ENCODE data around the gene PDXP.
A peak's percentile ranks its signal among the peaks of the same experiment; 100 is the strongest.

The PDXP gene

DNA sequence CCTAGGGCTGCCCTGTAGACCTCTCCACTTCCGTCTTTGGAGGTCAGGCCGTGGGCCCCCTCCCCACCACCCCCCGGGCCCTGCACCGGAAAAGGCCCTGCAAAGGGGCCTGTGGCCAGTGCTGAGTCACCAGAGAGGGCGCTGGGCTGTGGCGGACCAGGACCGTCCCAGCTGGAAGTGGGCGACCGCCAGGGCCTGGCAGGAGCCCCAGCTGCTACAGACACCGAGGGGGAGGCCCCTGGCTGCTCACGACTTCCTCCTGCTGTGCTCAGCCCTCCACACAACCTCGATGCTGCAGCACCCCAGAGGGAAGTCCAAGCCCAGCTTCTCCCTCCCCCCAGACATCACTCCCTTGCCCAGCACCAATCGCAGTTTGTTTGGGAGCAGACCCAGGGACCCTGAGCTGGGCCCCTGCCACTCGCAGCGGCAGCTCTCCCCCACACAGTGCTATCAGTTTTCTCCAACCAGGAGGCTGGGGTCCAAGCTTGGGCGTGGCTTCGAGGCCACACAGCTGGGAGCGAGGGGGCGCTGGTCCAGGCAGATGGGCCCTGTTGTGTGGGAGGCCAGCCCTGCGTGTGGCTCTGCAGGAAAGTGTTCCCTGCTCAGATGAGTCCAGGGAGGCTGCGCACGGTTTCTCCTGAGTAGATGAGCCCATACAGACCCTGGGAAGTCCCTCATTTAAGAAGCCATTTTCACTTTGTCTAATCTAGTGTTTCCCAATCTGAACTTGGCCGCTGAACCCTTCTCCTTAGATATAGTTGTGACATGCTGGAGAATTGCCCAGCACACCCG lies 24.7 kb upstream of the PDXP start:
- TF ChIP-seq ZNF274 (IDR thresholded peaks at IDR 0.05; ENCODE audit: low read depth, low read length): no peak
- H3K4me3 ChIP-seq (ENCODE audit: low read length): no peak overlapping the region; the same call in 1 of the 2 replicates

DNA sequence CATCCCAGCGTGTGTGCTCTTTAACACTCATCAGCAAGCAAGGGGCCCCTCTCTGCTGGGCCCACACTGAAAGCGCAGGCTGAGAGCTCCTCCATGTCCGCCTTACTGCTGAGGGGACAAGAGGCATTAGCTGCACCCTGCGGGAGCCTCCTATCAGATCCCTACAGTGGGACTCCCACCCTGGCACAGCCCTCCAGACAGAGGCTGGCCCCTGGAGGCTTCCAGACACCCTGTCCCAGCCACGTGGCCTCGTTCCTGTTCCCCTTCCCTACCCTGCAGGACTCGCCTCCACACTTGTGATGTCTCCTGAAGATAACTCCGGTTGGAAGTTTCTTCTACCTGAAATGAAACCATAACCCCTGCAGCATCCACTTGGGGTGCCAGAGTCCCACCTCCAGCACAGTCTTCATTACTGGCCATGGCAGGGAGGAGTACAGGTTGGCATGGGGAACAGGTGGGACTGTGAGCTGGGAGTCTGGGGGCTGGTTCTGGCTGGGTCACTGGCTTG lies 24.1 kb upstream of the PDXP start:
- no peak overlapping the region; the same call in 1 of the 2 replicates for H3K4me3 ChIP-seq (ENCODE audit: low read length)
- TF ChIP-seq ZNF274 (IDR thresholded peaks at IDR 0.05; ENCODE audit: low read depth, low read length): no peak

DNA sequence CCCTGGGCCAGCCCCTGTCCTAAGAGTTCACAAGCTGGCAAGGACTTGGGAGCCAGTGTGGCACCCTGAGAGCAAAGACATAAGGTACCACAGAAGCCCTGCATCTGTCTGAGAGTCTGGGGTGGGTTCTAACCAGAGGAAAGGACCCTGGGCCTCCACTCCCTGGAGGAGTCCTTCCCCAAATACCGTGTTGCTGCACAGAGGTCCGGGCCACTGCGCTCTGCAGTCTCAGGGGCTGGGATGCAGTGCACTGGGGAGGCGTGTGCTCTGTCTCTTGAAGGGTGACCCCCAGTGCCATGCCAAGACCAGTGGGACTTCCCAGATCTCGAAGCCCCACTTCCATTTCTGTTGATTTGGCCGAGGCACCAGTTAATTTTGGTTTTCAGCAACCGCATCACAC lies 23.4 kb upstream of the PDXP start:
- no peak overlapping the region for H3K4me3 ChIP-seq (ENCODE audit: low read length)

DNA sequence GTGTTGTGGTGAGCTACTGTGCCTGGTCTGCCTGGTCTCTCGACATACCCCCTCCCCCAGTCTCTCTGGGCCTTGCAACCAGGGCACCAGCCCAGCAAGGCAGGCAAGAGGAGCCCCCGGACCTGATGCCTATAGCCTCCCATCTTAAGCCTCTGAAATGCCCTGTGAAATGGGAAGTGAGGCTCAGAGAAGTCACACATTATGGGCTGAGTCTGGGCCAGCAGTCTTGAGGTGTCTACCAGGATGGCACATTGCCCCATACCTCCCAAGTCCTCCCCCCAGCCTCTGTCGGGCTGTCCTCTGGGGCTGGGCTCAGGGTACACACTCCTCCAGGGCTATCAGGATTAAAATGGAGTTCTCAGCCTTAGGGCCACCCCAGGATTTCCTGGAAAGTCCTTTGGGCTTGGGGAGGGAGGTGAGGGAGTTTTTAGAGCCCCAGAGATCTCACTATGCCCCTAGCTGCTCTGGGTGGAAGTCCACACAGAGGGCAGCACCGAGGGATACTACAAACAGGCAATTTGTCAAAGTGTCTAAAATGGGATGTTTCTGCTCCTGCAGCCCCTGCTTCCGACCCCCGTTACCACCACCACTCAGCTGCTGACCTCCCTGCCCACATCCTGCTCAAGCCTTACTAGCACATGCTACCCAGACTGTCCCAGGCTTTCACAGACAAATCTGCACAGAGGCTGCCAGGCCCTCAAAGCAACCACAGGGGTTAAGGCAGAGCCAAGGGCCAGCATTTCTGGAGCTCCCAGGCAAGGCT lies 22.2 kb upstream of the PDXP start:
- no peak for TF ChIP-seq ZNF274 (IDR thresholded peaks at IDR 0.05; ENCODE audit: low read depth, low read length)
- no peak overlapping the region for H3K4me3 ChIP-seq (ENCODE audit: low read length)

More for the DNA sequence above, 23.4 kb upstream of the PDXP start:
- TF ChIP-seq ZNF274 (IDR thresholded peaks at IDR 0.05; ENCODE audit: low read depth, low read length): no peak

DNA sequence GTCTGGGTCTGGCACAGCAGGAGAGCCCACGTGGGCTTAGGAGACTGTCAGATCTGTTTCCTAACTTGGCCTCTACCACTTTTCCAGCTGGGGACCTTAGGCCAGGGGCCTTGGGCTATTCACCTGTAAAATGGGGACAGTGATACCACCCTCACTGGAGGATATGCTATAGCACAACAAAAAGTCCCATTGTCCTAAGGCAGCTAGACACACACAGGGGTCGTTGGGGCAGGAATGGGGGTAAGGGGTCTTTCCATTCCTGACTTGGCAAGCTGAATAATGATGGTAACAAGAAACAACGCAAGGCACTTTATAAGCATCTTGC lies 21.6 kb upstream of the PDXP start:
- H3K4me3 ChIP-seq (ENCODE audit: low read length): no peak overlapping the region
- TF ChIP-seq ZNF274 (IDR thresholded peaks at IDR 0.05; ENCODE audit: low read depth, low read length): no peak

DNA sequence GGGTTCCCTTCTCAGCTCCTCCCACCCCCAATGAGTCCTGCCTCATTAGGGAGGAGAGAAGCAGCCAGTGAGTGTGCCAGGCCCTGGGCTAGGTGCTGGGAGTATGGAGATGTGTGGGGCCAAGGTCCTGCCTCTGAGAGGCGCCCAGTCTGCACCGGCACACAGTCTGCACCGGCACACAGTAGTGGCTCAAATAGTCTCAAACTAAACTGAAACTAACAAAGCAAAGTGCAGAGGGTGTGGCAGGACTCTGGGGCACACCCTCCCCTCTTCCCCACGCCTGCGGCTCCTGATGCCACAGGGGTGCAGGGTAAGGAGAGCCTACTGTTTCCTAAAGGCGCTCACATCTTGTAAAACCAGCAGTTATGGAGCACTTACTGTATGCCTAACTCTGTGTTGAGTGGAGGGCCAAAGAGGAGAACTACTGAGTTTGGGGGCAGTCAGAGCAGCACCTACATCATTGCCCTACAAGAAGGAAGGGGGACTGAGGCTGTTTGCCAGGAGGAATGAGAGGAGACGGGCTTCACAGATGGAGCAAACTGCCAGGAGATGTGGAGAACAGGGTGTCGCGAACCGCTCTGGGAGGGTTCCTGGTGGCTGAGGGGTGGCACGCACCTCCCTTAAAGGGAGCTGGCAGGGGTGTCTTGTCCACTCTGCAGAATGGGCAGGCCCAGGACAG lies 20.0 kb upstream of the PDXP start:
- TF ChIP-seq ZNF274 (IDR thresholded peaks at IDR 0.05; ENCODE audit: low read depth, low read length): no peak
- peak overlapping the region; percentile 78; the same call in 1 of the 2 replicates for H3K4me3 ChIP-seq (ENCODE audit: low read length)

DNA sequence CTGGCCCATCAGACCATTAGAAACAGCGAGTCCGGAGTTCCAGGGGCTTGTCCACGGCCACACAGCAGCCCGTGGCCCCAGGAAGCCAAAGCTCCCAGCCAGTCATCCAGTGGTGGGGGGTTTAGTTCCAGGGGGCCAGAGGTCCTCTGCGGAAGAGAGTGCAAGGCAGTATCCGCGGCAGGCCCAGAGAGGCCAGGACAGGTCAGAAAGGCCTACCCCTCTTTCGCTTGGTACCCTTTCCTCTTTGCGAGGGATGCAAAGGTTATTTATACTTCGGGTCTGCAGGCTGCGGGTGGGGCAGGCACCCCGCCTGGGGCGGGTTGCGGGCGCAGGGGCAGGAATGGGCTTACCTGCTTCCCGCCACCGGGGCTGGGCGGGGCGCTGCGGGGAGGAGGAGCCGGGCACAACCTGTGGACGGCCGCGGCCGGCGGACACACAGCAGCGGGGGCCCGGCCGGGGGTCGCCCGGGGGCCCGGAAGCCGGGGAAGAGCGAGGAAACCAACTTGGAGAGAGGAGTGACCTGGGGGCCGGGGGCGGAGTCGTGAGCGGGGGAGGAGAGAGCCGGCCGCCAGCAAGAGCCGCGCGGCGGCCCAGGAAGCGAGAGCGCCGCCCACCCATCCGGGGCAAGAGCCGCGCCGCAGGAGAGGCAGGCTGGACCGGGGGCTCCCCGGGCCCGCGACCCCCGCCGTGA lies 19.3 kb upstream of the PDXP start, which contains the start of gene SH3BP1:
Gene SH3BP1, plus strand, starts transcription at position 600 of the 691 bp plus-strand sequence. CDS start 119 bp downstream, outside the sequence.
- H3K4me3 ChIP-seq (ENCODE audit: low read length): peak within 1 kb of the TSS; percentile 78
- TF ChIP-seq ZNF274 (IDR thresholded peaks at IDR 0.05; ENCODE audit: low read depth, low read length): no peak

DNA sequence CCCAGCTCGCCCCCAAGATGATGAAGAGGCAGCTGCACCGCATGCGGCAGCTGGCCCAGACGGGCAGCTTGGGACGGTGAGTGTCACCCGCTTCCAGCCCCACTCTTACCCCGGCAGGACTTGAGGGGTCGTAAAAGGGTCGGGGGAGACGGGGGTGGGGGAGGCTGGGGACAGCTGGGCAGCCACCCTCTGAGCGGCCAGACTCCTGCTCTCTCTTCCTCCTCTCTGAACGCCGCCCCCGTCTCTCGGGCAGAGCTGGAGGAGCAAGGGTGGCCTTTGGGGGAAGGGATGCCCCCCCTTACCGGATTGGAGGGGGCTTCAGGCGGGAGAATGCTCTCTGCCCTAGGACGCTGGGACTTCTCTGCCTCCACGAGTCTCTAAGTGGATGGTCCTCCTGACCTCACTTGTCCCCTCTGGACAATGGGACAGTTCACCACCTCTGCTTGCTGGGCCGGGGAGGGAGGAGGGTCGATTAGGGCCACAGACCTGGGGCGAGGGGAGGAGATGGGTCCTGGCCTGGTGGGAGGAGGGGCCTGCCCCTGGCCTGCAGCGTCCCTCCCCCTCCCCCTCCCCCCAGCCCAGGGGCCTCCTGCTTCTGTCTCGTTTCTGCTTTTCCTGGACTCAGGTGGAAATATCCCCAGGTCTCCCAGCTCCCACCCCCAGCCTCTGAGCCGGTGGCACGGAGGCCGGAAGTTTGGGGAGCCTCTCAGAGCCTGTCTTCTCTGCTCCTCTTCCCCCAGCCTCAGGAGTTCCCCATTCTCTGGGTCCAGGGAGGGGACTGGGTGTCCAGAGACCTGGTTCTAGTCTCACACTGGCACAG lies 18.5 kb upstream of the PDXP start:
- peak overlapping the region; percentile 78 for H3K4me3 ChIP-seq (ENCODE audit: low read length)
- TF ChIP-seq ZNF274 (IDR thresholded peaks at IDR 0.05; ENCODE audit: low read depth, low read length): no peak

DNA sequence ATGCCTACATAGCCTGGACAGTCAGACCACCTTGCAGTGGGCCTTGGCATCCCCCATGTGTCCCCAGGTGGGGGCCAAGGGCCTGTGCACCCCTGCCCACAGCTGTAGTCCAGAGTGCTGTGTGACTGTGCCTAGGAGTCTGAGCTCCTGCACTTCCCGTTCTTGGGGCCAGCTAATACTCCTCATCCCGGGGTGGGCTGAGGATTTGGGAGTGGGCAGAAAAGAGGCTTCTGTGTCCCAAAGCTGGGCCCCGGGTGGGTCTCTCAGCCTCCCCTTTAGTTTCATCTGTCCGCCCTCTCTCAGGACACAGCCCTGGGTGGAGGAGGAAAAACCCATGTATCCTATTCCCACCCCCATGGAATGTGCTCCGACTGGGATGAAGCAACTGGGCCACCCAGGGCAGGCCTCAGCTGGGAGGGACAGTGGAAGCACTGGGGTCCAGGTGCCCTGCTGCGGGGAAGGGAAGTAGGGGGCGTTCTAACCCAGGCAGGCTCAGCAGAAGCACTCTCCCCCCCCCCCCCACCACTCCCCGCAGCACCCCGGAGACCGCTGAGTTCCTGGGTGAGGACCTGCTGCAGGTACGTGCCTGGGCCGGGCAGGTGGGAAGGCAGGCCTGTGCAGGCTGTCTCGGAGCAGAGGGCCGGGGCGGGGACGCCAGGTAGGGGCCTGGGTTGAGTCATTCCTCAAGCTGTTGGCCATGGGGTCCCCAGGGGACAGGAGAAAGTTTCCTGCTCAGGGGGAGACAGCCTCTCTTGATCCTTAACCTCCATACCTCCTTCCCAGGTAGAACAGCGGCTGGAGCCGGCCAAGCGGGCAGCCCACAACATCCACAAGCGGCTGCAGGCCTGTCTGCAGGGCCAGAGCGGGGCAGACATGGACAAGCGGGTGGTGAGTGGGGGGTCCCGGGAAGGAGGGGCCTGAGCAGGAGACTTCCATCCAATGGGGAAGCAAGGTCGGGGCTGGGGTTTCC lies 17.6 kb upstream of the PDXP start:
- H3K4me3 ChIP-seq (ENCODE audit: low read length): peak overlapping the region; percentile 78
- no peak for TF ChIP-seq ZNF274 (IDR thresholded peaks at IDR 0.05; ENCODE audit: low read depth, low read length)

DNA sequence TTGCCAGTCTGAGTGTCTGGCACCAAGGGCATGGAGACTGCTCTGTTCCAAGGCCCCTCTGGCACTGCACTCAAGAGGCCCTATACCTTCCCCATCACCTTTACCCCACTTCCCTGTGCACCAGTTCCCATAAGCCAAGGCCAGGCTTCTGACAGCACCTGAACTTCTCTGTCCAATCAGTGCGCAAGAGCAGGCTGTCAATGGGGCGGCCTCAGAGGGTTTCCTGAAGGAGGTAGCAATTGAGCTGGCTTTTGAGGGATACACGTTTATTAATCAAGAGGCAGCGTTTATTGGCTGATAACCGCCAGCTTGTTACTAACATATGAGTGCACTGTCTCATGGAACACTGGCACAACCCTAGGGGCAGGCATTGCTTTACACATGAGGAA lies 17.0 kb upstream of the PDXP start:
- TF ChIP-seq ZNF274 (IDR thresholded peaks at IDR 0.05; ENCODE audit: low read depth, low read length): no peak
- H3K4me3 ChIP-seq (ENCODE audit: low read length): no peak overlapping the region

DNA sequence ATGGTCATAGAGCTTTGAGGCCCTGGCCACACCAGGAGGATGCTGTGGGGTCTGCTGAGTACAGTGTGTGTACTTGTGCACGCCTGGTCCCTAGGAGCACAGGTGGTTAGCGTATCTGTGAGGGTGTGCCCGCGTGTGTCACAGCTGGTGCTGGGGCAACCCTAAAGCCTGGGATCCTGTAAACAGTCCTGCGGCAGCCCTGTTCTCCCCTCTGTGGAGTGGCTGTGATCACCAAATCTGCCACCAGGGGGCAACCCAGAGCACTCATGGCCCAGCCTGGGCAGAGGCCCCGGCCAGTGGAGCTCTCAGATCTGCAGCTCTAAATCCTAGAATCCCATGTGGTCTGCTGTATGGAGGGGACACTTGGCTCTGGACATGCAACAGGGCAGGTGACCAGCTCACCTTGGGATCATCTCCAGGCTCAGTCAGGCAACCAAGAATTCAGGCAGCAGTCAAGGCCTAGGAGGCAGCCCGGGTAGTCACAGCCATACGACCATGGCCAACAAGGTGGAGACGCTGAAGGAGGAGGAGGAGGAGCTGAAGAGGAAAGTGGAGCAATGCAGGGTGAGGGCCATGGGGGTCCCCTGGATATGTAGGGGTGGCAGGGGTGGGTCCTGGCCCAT lies 15.2 kb upstream of the PDXP start:
- TF ChIP-seq ZNF274 (IDR thresholded peaks at IDR 0.05; ENCODE audit: low read depth, low read length): no peak
- H3K4me3 ChIP-seq (ENCODE audit: low read length): no peak overlapping the region

DNA sequence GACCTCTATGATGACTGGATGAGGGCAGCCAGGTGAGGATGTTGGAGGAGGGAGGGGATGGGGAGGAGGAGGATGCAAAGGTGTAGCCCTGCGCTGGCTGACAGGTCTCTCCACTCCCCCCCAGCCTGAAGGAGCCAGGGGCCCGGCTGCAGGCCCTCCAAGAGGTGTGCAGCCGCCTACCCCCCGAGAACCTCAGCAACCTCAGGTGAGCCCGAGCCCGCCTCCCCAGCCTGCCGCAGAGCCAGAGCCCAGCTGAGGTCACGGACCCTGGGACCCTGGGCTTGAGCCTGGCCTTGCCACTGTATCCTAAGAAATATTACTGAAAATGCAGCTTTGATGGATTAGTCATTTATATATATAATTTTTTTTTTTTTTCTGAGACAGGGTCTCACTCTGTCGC lies 11.2 kb upstream of the PDXP start:
- no peak for TF ChIP-seq ZNF274 (IDR thresholded peaks at IDR 0.05; ENCODE audit: low read depth, low read length)
- H3K4me3 ChIP-seq (ENCODE audit: low read length): no peak overlapping the region
